ENCODE measurements around the gene KCNN4. TPM values are rescaled to one million over a fixed set of nuclear protein-coding genes. Genes with fewer than 3 reads are reported as not detected.
A peak's percentile ranks its signal among the peaks of the same experiment; 100 is the strongest.

The KCNN4 gene
- total RNA-seq, 2 donors from 2014 or later, result 2.9 TPM; not detected in 1

- intact Hi-C loops (cut with DNase I), result no loop called here
- Histone ChIP-seq H3K27me3 (no peaks in the 10 kb centered on the region), H3K36me3 (replicated peaks in 1 of 2; ENCODE audit: insufficient read depth in 1 of 2, low read depth in 2 of 2) (no peaks in the 10 kb centered on the region), H3K27ac (no peak overlapping the region), H3K9me3 (no peaks in the 10 kb centered on the region), H3K4me3 (no peak overlapping the region), H3K4me1 (peaks cover 8% of the 10 kb centered on the region)
- ATAC-seq, result no peak
- 54 to 69% methylated on average over 16 of the region's 16 CpGs for WGBS, 2 donors
- peak in 1 of 4 donors; percentile 21 for DNase-seq
- TF ChIP-seq CTCF (IDR thresholded peaks at IDR 0.05) (no peak), POLR2A (IDR thresholded peaks at IDR 0.05) (no peak)
Observed at GRCh38 chr19:43779147-43779819, 1.5 kb downstream of the KCNN4 start.

GRCh38 chr19:43778651-43779050, 2.1 kb downstream of the KCNN4 start:
- Histone ChIP-seq H3K27me3 (no peaks in the 10 kb centered on the region), H3K27ac (no peak overlapping the region), H3K4me1 (peaks cover 13% of the 10 kb centered on the region), H3K36me3 (replicated peaks in 1 of 2; ENCODE audit: insufficient read depth in 1 of 2, low read depth in 2 of 2) (no peaks in the 10 kb centered on the region), H3K9me3 (no peaks in the 10 kb centered on the region), H3K4me3 (no peak overlapping the region)
- no peak for DNase-seq
- TF ChIP-seq CTCF (IDR thresholded peaks at IDR 0.05) (no peak), POLR2A (IDR thresholded peaks at IDR 0.05) (no peak)
- WGBS, 2 donors, result 62 to 85% methylated on average over 1 of the region's 1 CpG
- intact Hi-C loops (cut with DNase I), result no loop called here
- no peak for ATAC-seq

GRCh38 chr19:43777163-43777695, 3.5 kb downstream of the KCNN4 start:
- no peak overlapping the region for H3K27ac ChIP-seq
- H3K27me3 ChIP-seq, result no peaks in the 10 kb centered on the region
- no peaks in the 10 kb centered on the region for H3K9me3 ChIP-seq
- peak in 1 of 4 donors; percentile 48 for DNase-seq
- intact Hi-C loops (cut with DNase I), result no loop called here
- H3K4me3 ChIP-seq, result no peak overlapping the region
- TF ChIP-seq CTCF (IDR thresholded peaks at IDR 0.05) (no peak), POLR2A (IDR thresholded peaks at IDR 0.05) (no peak)
- no peaks in the 10 kb centered on the region for H3K36me3 ChIP-seq (replicated peaks in 1 of 2; ENCODE audit: insufficient read depth in 1 of 2, low read depth in 2 of 2)
- 12 to 15% methylated on average over 4 of the region's 4 CpGs for WGBS, 2 donors
- no peak for ATAC-seq
- H3K4me1 ChIP-seq, result peaks cover 13% of the 10 kb centered on the region

- H3K4me1 ChIP-seq, result peaks cover 13% of the 10 kb centered on the region
- 61 to 66% methylated on average over 11 of the region's 11 CpGs for WGBS, 2 donors
- no peak for ATAC-seq
Observed at GRCh38 chr19:43776286-43776685, 4.5 kb downstream of the KCNN4 start.

More at GRCh38 chr19:43776286-43776685, 4.5 kb downstream of the KCNN4 start:
- no peaks in the 10 kb centered on the region for H3K9me3 ChIP-seq
- no peak overlapping the region for H3K27ac ChIP-seq
- TF ChIP-seq CTCF (IDR thresholded peaks at IDR 0.05), result no peak
- H3K4me3 ChIP-seq, result no peak overlapping the region
- intact Hi-C loops (cut with DNase I), result no loop called here
- H3K27me3 ChIP-seq, result no peaks in the 10 kb centered on the region
- no peak for DNase-seq
- H3K36me3 ChIP-seq (replicated peaks in 1 of 2; ENCODE audit: insufficient read depth in 1 of 2, low read depth in 2 of 2), result no peaks in the 10 kb centered on the region
